HepG2 (cell line): ENCODE data around the gene C16orf78. TPM values are rescaled to one million over a fixed set of nuclear protein-coding genes. Genes with fewer than 3 reads are reported as not detected.

ENCODE experiments used
- ATAC-seq: fragments of 200-7000 bp; cut with Tn5 transposase; 3 replicates; pipeline ENCODE4 v1.9.1; 2020; ENCODE audit warnings: mild to moderate bottlenecking, moderate library complexity
- BruUV-seq: library from RNA; stranded (reverse); fragments of 400-500 nt; replicated peaks from 2 replicates; lab custom pipeline; 2021; lab: Mats Ljungman, UMichigan
- CTCF ChIA-PET: fragments of 300-600 bp; formaldehyde crosslinking; extraction: SDS; loops from one replicate; lab custom pipeline; 2021; ENCODE audit warnings: low total read pairs, inconsistent platforms, low intra/inter-chr PET ratio; lab: Yijun Ruan, JAX
- POLR2A ChIA-PET: fragments of 350-600 bp; sonication (Branson Sonifier 250); formaldehyde crosslinking; loops from one replicate; lab custom pipeline; 2020; ENCODE audit warnings: antibody characterized with exemption, inconsistent platforms; lab: Yijun Ruan, JAX
- DNase-seq: peaks from one replicate; pipeline ENCODE4 v3.0.0-alpha.2; 2015; ENCODE audit warnings: low spot score
- FAIRE-seq: peaks from 3 replicates; lab custom pipeline; 2011; peaks lifted over from hg19 to GRCh38; lab: Jason Lieb, UNC
- H2AFZ ChIP-seq: one replicate; pipeline ENCODE4 v1.6.1; 2011; ENCODE audit warnings: low read length, inconsistent platforms
- H3K27ac ChIP-seq: fragments of 300-600 bp; 3 replicates; pipeline ENCODE4 v1.8.0; 2011; ENCODE audit warnings: mixed run types, mild to moderate bottlenecking, mixed read lengths, low read length, inconsistent platforms; ENCODE audit not compliant: insufficient read depth; ENCODE audit errors: extremely low read length
- H3K27me3 ChIP-seq, 2 experiments: fragments of 200-600 bp in 1 of 2; 2 replicates in 1 of 2; 3 replicates in 1 of 2; pipeline versions ENCODE4 v1.6.0 to v1.8.0; 2011; ENCODE audit warnings: low read length in 2 of 2, mild to moderate bottlenecking in 2 of 2, moderate library complexity in 2 of 2, inconsistent platforms in 1 of 2; ENCODE audit not compliant: insufficient read depth in 2 of 2, control insufficient read depth in 1 of 2
- H3K36me3 ChIP-seq, 2 experiments: fragments of 200-600 bp in 1 of 2; replicated peaks in 1 of 2; 2 replicates in 1 of 2; 3 replicates in 1 of 2; pipeline versions ENCODE4 v1.5.1 to v1.8.0; 2011; ENCODE audit warnings: low read length in 2 of 2, inconsistent platforms in 1 of 2; ENCODE audit not compliant: insufficient read depth in 2 of 2, control insufficient read depth in 1 of 2
- H3K4me1 ChIP-seq: 2 replicates; pipeline ENCODE4 v1.5.1; 2012; ENCODE audit warnings: low read length, inconsistent platforms; ENCODE audit not compliant: insufficient read depth
- H3K4me2 ChIP-seq: 2 replicates; pipeline ENCODE4 v1.6.0; 2011; ENCODE audit warnings: low read depth, low read length, inconsistent platforms
- H3K4me3 ChIP-seq, 3 experiments: fragments of 200-600 bp in 1 of 3; sonication (generic), shearing (Covaris generic) in 1 of 3; replicated peaks in 1 of 3; 2 replicates each; pipeline ENCODE4 v1.5.1; 2011 to 2016; ENCODE audit warnings: low read length in 3 of 3, inconsistent platforms in 2 of 3, low read depth in 2 of 3, mild to moderate bottlenecking in 2 of 3, control low read depth in 1 of 3, mixed read lengths in 1 of 3; ENCODE audit not compliant: insufficient read depth in 1 of 3
- H3K79me2 ChIP-seq: one replicate; pipeline ENCODE4 v1.6.1; 2011; ENCODE audit warnings: low read length, inconsistent platforms; ENCODE audit not compliant: insufficient read depth
- H3K9ac ChIP-seq: 2 replicates; pipeline ENCODE4 v1.6.0; 2011; ENCODE audit warnings: mild to moderate bottlenecking, low read depth, low read length, inconsistent platforms; ENCODE audit not compliant: insufficient read depth
- H3K9me3 ChIP-seq: 2 replicates; pipeline ENCODE4 v1.5.1; 2012; ENCODE audit warnings: mild to moderate bottlenecking, low read length
- H4K20me1 ChIP-seq: 2 replicates; pipeline ENCODE4 v1.6.0; 2011; ENCODE audit warnings: inconsistent platforms, mild to moderate bottlenecking, low read length, moderate library complexity; ENCODE audit not compliant: insufficient read depth
- BHLHE40 ChIP-seq: IDR thresholded peaks from 2 replicates; pipeline ENCODE4 v1.6.1; 2011; ENCODE audit warnings: low read length, improper control_type of control experiment
- CREM ChIP-seq, 2 experiments: sonication (generic) in 1 of 2; formaldehyde crosslinking in 1 of 2; IDR thresholded peaks; 2 replicates each; pipeline versions ENCODE4 v1.4.0 to v1.6.1; 2016 to 2020; ENCODE audit warnings: antibody characterized with exemption in 1 of 2, mild to moderate bottlenecking in 1 of 2, missing genetic modification reagents in 1 of 2
- ELF3 ChIP-seq: IDR thresholded peaks from 2 replicates; pipeline ENCODE4 v1.6.1; 2016; ENCODE audit warnings: missing genetic modification reagents, missing compliant biosample characterization
- GABPA ChIP-seq, 2 experiments: IDR thresholded peaks; 2 replicates each; pipeline ENCODE4 v1.6.1; 2011 to 2016; ENCODE audit warnings: low read depth in 2 of 2, low read length in 1 of 2, missing biosample characterization in 1 of 2, missing genetic modification characterization in 1 of 2
- HMG20A ChIP-seq: IDR thresholded peaks from 2 replicates; pipeline ENCODE4 v1.6.1; 2016; ENCODE audit warnings: borderline replicate concordance
- HOXA7 ChIP-seq: sonication (generic); formaldehyde crosslinking; IDR thresholded peaks from 2 replicates; pipeline ENCODE4 v1.8.1; 2022; ENCODE audit warnings: mild to moderate bottlenecking, missing genetic modification reagents, moderate library complexity
- KAT2B ChIP-seq: fragments of 150-350 bp; IDR thresholded peaks from 2 replicates; pipeline ENCODE4 v1.6.1; 2014; ENCODE audit warnings: low read depth, low read length, borderline replicate concordance
- KMT2A ChIP-seq: sonication (generic); formaldehyde crosslinking; IDR thresholded peaks from 2 replicates; pipeline ENCODE4 v1.4.0; 2020; ENCODE audit warnings: missing genetic modification reagents
- ZBTB44 ChIP-seq: sonication (generic); formaldehyde crosslinking; IDR thresholded peaks from 2 replicates; pipeline ENCODE4 v1.4.0; 2020; ENCODE audit warnings: missing genetic modification reagents
- ZBTB7A ChIP-seq: sonication (generic); formaldehyde crosslinking; IDR thresholded peaks from 2 replicates; pipeline ENCODE4 v1.8.0; 2022; ENCODE audit warnings: mild to moderate bottlenecking, missing genetic modification reagents
- ZNF138 ChIP-seq: sonication (generic); formaldehyde crosslinking; IDR thresholded peaks from 2 replicates; pipeline ENCODE4 v1.5.0; 2020; ENCODE audit warnings: mild to moderate bottlenecking, low read depth, missing genetic modification reagents
- ZNF556 ChIP-seq: sonication (generic); formaldehyde crosslinking; IDR thresholded peaks from 2 replicates; pipeline ENCODE4 v1.4.0; 2020; ENCODE audit warnings: mild to moderate bottlenecking, missing genetic modification reagents, borderline replicate concordance
- ZNF761 ChIP-seq: sonication (generic); formaldehyde crosslinking; conservative IDR thresholded peaks from 2 replicates; pipeline ENCODE4 v1.4.0; 2020; ENCODE audit warnings: mild to moderate bottlenecking, missing genetic modification reagents
- ZSCAN31 ChIP-seq: sonication (generic); formaldehyde crosslinking; IDR thresholded peaks from 2 replicates; pipeline ENCODE4 v1.5.0; 2020; ENCODE audit warnings: low read depth, mild to moderate bottlenecking, missing genetic modification reagents
- WGBS: methylation state at CpG from one replicate; pipeline ENCODE4 v1.1.6; 2017; ENCODE audit warnings: low lambda C conversion rate; 5-methylcytosine and 5-hydroxymethylcytosine counted together
- in situ Hi-C: cut with HindIII; loops from 2 replicates; pipeline ENCODE4 v1.10.0; 2017; ENCODE audit warnings: low pct_unique_long_range_greater_than_20kb; ENCODE audit not compliant: extremely low pct_ligation_motif_present
- intact Hi-C: fragments of 100-400 bp; cut with micrococcal nuclease; formaldehyde crosslinking; loops from one replicate; pipeline ENCODE4 v1.10.0; 2022; ENCODE audit not compliant: unreplicated experiment
- polyA plus RNA-seq, 8 experiments: library from polyadenylated mRNA; depleted of rRNA in 3 of 8; stranded (reverse) in 7 of 8; unstranded in 1 of 8; fragments of >200 nt; fragmentation: Illumina TruSeq in 4 of 8; extraction: Trizol in 4 of 8; gene quantifications; 2 replicates each; pipeline versions ENCODE4 v1.2.1 to v1.2.3, GENCODE V29; 2011 to 2016; ENCODE audit warnings: low read depth in 4 of 8, missing spikeins in 1 of 8, mixed read lengths in 1 of 8; ENCODE audit not compliant: insufficient read depth in 1 of 8
- total RNA-seq, 5 experiments: library from RNA; depleted of rRNA; stranded (reverse); fragments of >200 nt; fragmentation: Illumina TruSeq; extraction: Trizol; gene quantifications; 2 replicates each; pipeline ENCODE4 v1.2.3, GENCODE V29; 2016; ENCODE audit warnings: low read depth in 1 of 5
- TF ChIP-seq, protein P1 (sequence below): sonication (generic); formaldehyde crosslinking; IDR thresholded peaks from 2 replicates; pipeline ENCODE4 v1.8.0; 2022; ENCODE audit warnings: mild to moderate bottlenecking, missing genetic modification reagents, moderate library complexity

C16orf78 gene
- total and polyA plus RNA-seq, 2 of the 13 experiments (the other 11 are each of a cell fraction or from before 2014, with no cell fraction given) = not detected

DNA sequence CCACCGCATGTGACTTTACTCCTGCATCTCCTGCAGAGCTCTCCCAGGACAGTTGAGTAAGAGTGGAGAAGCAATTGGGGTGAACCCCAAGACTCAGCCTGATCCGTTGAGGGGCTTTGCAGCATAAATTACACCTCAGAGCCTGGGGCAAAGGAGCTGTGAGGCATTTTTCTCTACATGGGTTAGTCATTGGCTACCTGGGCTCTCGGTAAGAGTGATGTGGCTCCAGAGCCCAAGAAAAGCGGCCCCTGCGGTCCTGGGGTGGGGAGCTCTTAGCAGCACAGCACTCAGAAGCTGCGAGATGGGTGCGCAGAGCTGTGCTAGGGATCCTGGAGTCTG lies 40.4 kb upstream of the C16orf78 start:
- POLR2A ChIA-PET = no interaction called here
- no peaks in the 10 kb centered on the region for H3K4me1 ChIP-seq
- CTCF ChIA-PET = no interaction called here

DNA sequence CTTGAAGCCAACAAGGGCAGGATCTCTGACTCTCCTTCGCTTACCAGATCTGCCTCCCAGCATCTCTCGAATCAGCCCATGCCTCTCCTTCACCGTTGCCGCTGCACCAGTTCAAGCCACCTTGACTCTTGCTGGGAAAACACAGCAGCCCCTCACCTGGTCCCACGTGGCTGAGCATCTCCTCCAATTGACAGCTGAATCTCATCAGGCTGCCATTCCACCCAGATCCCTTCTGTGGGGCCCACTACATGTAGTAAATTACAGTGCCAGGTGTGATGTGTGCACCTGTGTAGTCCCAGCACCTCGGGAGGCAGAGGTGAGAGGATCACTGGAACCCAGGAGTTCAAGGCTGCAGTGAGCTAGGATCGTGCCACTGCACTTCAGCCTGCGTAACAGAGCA lies 37.8 kb upstream of the C16orf78 start:
- Histone ChIP-seq H3K4me1 (no peaks in the 10 kb centered on the region), H3K27me3 (0 out of 5 replicates have a peak, but pooled peaks cover 0 to 11% of the 10 kb centered on the region in 2 experiments), H3K9me3 (no peaks in the 10 kb centered on the region), H3K79me2 (no peaks in the 10 kb centered on the region), H2AFZ (no peak overlapping the region), H3K4me2 (no peak overlapping the region), H3K36me3 (no peaks in the 10 kb centered on the region), H3K4me3 (no peak overlapping the region), H3K27ac (no peak overlapping the region), H4K20me1 (no peaks in the 10 kb centered on the region), H3K9ac (no peak overlapping the region)
- in situ Hi-C loops (no loop called here), intact Hi-C loops (no loop called here)
- DNase-seq = no peak
- no peak for ATAC-seq
- WGBS = 21% methylated on average over 8 of the region's 8 CpGs
- TF ChIP-seq ZNF138 (CRISPR knock-in tag) (no peak), ZBTB44 (CRISPR knock-in tag) (no peak), CREM (IDR thresholded peaks at IDR 0.05) (no peak), CREM (CRISPR knock-in tag; IDR thresholded peaks at IDR 0.05) (no peak), KMT2A (CRISPR knock-in tag) (no peak)
- TF ChIP-seq, protein P1, sequence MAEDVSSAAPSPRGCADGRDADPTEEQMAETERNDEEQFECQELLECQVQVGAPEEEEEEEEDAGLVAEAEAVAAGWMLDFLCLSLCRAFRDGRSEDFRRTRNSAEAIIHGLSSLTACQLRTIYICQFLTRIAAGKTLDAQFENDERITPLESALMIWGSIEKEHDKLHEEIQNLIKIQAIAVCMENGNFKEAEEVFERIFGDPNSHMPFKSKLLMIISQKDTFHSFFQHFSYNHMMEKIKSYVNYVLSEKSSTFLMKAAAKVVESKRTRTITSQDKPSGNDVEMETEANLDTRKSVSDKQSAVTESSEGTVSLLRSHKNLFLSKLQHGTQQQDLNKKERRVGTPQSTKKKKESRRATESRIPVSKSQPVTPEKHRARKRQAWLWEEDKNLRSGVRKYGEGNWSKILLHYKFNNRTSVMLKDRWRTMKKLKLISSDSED = no peak
- ChIA-PET CTCF (no interaction called here), POLR2A (no interaction called here)
- no peak for FAIRE-seq
- BruUV-seq = no TSS peak

More for the DNA sequence above, 40.4 kb upstream of the C16orf78 start:
- intact Hi-C loops = no loop called here
- in situ Hi-C loops = no loop called here
- Histone ChIP-seq H3K9me3 (no peaks in the 10 kb centered on the region), H3K9ac (no peak overlapping the region), H3K4me2 (no peak overlapping the region), H2AFZ (no peak overlapping the region), H3K36me3 (no peaks in the 10 kb centered on the region), H3K4me3 (no peak overlapping the region), H3K79me2 (no peaks in the 10 kb centered on the region), H3K27ac (no peak overlapping the region), H3K27me3 (0 out of 5 replicates have a peak, but pooled peaks cover 0 to 7% of the 10 kb centered on the region in 2 experiments), H4K20me1 (no peaks in the 10 kb centered on the region)
- no TSS peak for BruUV-seq
- DNase-seq = no peak
- TF ChIP-seq ELF3 (CRISPR knock-in tag) = no peak
- TF ChIP-seq ZSCAN31 (CRISPR knock-in tag) = no peak
- TF ChIP-seq BHLHE40 = no peak
- TF ChIP-seq HOXA7 (CRISPR knock-in tag) = no peak
- no peak for TF ChIP-seq ZNF761
- TF ChIP-seq GABPA (IDR thresholded peaks at IDR 0.05; ENCODE audit: low read depth, low read length) = no peak
- TF ChIP-seq GABPA (CRISPR knock-in tag; IDR thresholded peaks at IDR 0.05; ENCODE audit: low read depth) = no peak
- no peak for TF ChIP-seq ZBTB7A
- TF ChIP-seq KAT2B = no peak
- no peak for TF ChIP-seq ZNF556 (CRISPR knock-in tag)
- no peak for TF ChIP-seq HMG20A (CRISPR knock-in tag)
- no peak for ATAC-seq
- no peak for FAIRE-seq
- 14% methylated on average over 5 of the region's 7 CpGs for WGBS
